SK-N-SH (cell line): Measurements from ENCODE around the gene TP53I3.

Experiments used
- ELF1 ChIP-seq: IDR thresholded peaks from 2 replicates; pipeline ENCODE4 v1.4.0; 2012
- EZH2phosphoT487 ChIP-seq: fragments of 200-600 bp; sonication (generic); IDR thresholded peaks from 2 replicates; pipeline ENCODE4 v1.6.1; 2017; ENCODE audit warnings: low read depth, mixed run types, mild to moderate bottlenecking, antibody characterized with exemption, moderate library complexity, borderline replicate concordance
- FOSL2 ChIP-seq: IDR thresholded peaks from 2 replicates; pipeline ENCODE4 v1.4.0; 2012; ENCODE audit warnings: low read depth, mild to moderate bottlenecking, moderate library complexity, borderline replicate concordance
- POLR2AphosphoS5 ChIP-seq: IDR thresholded peaks from 2 replicates; pipeline ENCODE4 v1.6.1; 2012; ENCODE audit warnings: low read depth, low read length
- RAD21 ChIP-seq: IDR thresholded peaks from 2 replicates; pipeline ENCODE4 v1.6.1; 2012; ENCODE audit warnings: mild to moderate bottlenecking, low read length
- RXRA ChIP-seq: IDR thresholded peaks from 2 replicates; pipeline ENCODE4 v1.4.0; 2012; ENCODE audit warnings: low read depth, mild to moderate bottlenecking, borderline replicate concordance
- SMC3 ChIP-seq: IDR thresholded peaks from 2 replicates; pipeline ENCODE4 v1.6.1; 2012; ENCODE audit warnings: low read depth, low read length, improper control_type of control experiment
- TAF1 ChIP-seq: IDR thresholded peaks from 2 replicates; pipeline ENCODE4 v1.6.1; 2012; ENCODE audit warnings: low read depth, mild to moderate bottlenecking, low read length, moderate library complexity, borderline replicate concordance
- TF ChIP-seq, protein P1 (sequence below): fragments of 200-600 bp; sonication (generic); IDR thresholded peaks from 2 replicates; pipeline ENCODE4 v1.6.1; 2017; ENCODE audit warnings: antibody characterized with exemption, mild to moderate bottlenecking, moderate library complexity
- TF ChIP-seq, protein P2 (sequence below): IDR thresholded peaks from 2 replicates; pipeline ENCODE4 v1.4.0; 2012; ENCODE audit warnings: low read depth, borderline replicate concordance
- TF ChIP-seq, protein P3 (sequence below): fragments of 150-350 bp; IDR thresholded peaks from 2 replicates; pipeline ENCODE4 v1.6.1; 2017; ENCODE audit warnings: antibody characterized with exemption, low read length, low read depth, borderline replicate concordance
- TF ChIP-seq, protein P4 (sequence below): IDR thresholded peaks from 2 replicates; pipeline ENCODE4 v1.4.0; 2012; ENCODE audit warnings: low read depth, borderline replicate concordance

DNA sequence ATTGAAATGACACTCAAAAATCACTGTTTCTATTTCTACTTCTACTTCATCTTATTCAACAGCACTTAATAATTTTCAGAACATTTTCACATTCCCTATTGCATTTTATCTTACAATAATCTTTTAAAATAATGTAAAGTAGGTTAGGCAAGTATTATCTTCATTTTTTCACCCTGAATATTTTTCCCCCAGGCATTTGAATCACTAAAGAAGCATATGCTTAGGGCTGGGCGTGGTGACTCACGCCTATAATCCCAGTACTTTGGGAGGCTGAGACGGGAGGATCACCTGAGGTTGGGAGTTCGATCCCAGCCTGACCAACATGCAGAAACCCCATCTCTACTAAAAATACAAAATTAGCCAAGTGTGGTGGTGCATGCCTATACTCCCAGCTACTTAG lies 44.1 kb downstream of the TP53I3 start:
- TF ChIP-seq TAF1 (no peak), RAD21 (no peak), FOSL2 (no peak), RXRA (no peak), ELF1 (no peak), EZH2phosphoT487 (no peak), POLR2AphosphoS5 (no peak), SMC3 (no peak)
- TF ChIP-seq, protein P1, sequence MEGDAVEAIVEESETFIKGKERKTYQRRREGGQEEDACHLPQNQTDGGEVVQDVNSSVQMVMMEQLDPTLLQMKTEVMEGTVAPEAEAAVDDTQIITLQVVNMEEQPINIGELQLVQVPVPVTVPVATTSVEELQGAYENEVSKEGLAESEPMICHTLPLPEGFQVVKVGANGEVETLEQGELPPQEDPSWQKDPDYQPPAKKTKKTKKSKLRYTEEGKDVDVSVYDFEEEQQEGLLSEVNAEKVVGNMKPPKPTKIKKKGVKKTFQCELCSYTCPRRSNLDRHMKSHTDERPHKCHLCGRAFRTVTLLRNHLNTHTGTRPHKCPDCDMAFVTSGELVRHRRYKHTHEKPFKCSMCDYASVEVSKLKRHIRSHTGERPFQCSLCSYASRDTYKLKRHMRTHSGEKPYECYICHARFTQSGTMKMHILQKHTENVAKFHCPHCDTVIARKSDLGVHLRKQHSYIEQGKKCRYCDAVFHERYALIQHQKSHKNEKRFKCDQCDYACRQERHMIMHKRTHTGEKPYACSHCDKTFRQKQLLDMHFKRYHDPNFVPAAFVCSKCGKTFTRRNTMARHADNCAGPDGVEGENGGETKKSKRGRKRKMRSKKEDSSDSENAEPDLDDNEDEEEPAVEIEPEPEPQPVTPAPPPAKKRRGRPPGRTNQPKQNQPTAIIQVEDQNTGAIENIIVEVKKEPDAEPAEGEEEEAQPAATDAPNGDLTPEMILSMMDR: no peak
- TF ChIP-seq, protein P2, sequence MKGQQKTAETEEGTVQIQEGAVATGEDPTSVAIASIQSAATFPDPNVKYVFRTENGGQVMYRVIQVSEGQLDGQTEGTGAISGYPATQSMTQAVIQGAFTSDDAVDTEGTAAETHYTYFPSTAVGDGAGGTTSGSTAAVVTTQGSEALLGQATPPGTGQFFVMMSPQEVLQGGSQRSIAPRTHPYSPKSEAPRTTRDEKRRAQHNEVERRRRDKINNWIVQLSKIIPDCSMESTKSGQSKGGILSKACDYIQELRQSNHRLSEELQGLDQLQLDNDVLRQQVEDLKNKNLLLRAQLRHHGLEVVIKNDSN: no peak
- TF ChIP-seq, protein P3, sequence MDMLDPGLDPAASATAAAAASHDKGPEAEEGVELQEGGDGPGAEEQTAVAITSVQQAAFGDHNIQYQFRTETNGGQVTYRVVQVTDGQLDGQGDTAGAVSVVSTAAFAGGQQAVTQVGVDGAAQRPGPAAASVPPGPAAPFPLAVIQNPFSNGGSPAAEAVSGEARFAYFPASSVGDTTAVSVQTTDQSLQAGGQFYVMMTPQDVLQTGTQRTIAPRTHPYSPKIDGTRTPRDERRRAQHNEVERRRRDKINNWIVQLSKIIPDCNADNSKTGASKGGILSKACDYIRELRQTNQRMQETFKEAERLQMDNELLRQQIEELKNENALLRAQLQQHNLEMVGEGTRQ: no peak
- TF ChIP-seq, protein P4, sequence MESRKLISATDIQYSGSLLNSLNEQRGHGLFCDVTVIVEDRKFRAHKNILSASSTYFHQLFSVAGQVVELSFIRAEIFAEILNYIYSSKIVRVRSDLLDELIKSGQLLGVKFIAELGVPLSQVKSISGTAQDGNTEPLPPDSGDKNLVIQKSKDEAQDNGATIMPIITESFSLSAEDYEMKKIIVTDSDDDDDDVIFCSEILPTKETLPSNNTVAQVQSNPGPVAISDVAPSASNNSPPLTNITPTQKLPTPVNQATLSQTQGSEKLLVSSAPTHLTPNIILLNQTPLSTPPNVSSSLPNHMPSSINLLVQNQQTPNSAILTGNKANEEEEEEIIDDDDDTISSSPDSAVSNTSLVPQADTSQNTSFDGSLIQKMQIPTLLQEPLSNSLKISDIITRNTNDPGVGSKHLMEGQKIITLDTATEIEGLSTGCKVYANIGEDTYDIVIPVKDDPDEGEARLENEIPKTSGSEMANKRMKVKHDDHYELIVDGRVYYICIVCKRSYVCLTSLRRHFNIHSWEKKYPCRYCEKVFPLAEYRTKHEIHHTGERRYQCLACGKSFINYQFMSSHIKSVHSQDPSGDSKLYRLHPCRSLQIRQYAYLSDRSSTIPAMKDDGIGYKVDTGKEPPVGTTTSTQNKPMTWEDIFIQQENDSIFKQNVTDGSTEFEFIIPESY: no peak
